HCT116 (cell line): Measurements from ENCODE around the gene SUGCT. TPM values are rescaled to one million over a fixed set of nuclear protein-coding genes. Genes with fewer than 3 reads are reported as not detected.

ENCODE experiments used
- ATAC-seq: fragments of 200-7000 bp; cut with Tn5 transposase; 2 replicates; pipeline ENCODE4 v1.9.1; 2020; ENCODE audit warnings: mild to moderate bottlenecking, moderate library complexity
- BruUV-seq: library from RNA; stranded (reverse); fragments of 400-500 nt; replicated peaks from 2 replicates; lab custom pipeline; 2021; lab: Mats Ljungman, UMichigan
- CTCF ChIA-PET: fragments of 300-600 bp; sonication (Branson Sonifier 250); formaldehyde crosslinking; loops from one replicate; lab custom pipeline; 2021; ENCODE audit warnings: antibody characterized with exemption; lab: Charles Lee
- POLR2A ChIA-PET: fragments of 300-600, 350-600 bp; sonication (Branson Sonifier 250); formaldehyde crosslinking; loops from one replicate; lab custom pipeline; 2021; ENCODE audit warnings: antibody characterized with exemption; lab: Charles Lee
- RAD21 ChIA-PET, 2 experiments: fragments of 300-600 bp; sonication (Branson Sonifier 250); formaldehyde crosslinking; loops; one replicate each; lab custom pipeline; 2023; ENCODE audit warnings: low total read pairs in 2 of 2; ENCODE audit not compliant: uncharacterized antibody in 2 of 2, unreplicated experiment in 2 of 2, low non-redundant PET in 1 of 2; lab: Charles Lee
- DNase-seq: peaks from one replicate; pipeline ENCODE4 v3.0.0-alpha.2; 2010; ENCODE audit warnings: low read depth, low spot score
- H2AFZ ChIP-seq: fragments of 200-600 bp; shearing (Covaris generic), sonication (generic); 2 replicates; pipeline ENCODE4 v1.6.1; 2017; ENCODE audit warnings: low read depth, mixed run types, mixed read lengths, antibody characterized with exemption, low read length; ENCODE audit not compliant: poor library complexity, severe bottlenecking
- H3K27ac ChIP-seq: 2 replicates; pipeline ENCODE4 v1.5.1; 2012; ENCODE audit warnings: low read depth, low read length
- H3K27me3 ChIP-seq: fragments of 200-600 bp; sonication (generic); 2 replicates; pipeline ENCODE4 v1.6.1; 2016; ENCODE audit warnings: mixed run types, low read length, mixed read lengths; ENCODE audit not compliant: insufficient read depth
- H3K36me3 ChIP-seq, 2 experiments: fragments of 200-500 bp in 1 of 2; fragments of 200-600 bp in 1 of 2; sonication (Bioruptor generic) in 1 of 2; sonication (generic) in 1 of 2; 2 replicates each; pipeline versions ENCODE4 v1.5.1 to v1.6.1; 2014 to 2016; ENCODE audit warnings: low read length in 2 of 2, inconsistent platforms in 1 of 2, mixed read lengths in 1 of 2, mixed run types in 1 of 2; ENCODE audit not compliant: insufficient read depth in 2 of 2, control insufficient read depth in 1 of 2
- H3K4me1 ChIP-seq, 2 experiments: fragments of 200-600 bp in 1 of 2; sonication (generic) in 1 of 2; 2 replicates each; pipeline versions ENCODE4 v1.5.1 to v1.6.1; 2012 to 2017; ENCODE audit warnings: low read length in 2 of 2, inconsistent platforms in 1 of 2, mild to moderate bottlenecking in 1 of 2, mixed read lengths in 1 of 2, mixed run types in 1 of 2, moderate library complexity in 1 of 2; ENCODE audit not compliant: insufficient read depth in 2 of 2, control insufficient read depth in 1 of 2
- H3K4me2 ChIP-seq: fragments of 200-600 bp; sonication (generic); 2 replicates; pipeline ENCODE4 v1.6.1; 2017; ENCODE audit warnings: mixed run types, low read length, mixed read lengths
- H3K4me3 ChIP-seq, 2 experiments: fragments of 200-600 bp in 1 of 2; sonication (generic) in 1 of 2; replicated peaks in 1 of 2; 2 replicates each; pipeline ENCODE4 v1.5.1; 2011 to 2016; ENCODE audit warnings: low read length in 2 of 2, control low read depth in 1 of 2, low read depth in 1 of 2, mild to moderate bottlenecking in 1 of 2, mixed read lengths in 1 of 2, mixed run types in 1 of 2
- H3K79me2 ChIP-seq: fragments of 200-600 bp; sonication (generic); 2 replicates; pipeline ENCODE4 v1.6.1; 2017; ENCODE audit warnings: mild to moderate bottlenecking, mixed run types, low read length, moderate library complexity, mixed read lengths; ENCODE audit not compliant: insufficient read depth
- H3K9ac ChIP-seq: fragments of 200-600 bp; sonication (generic); 2 replicates; pipeline ENCODE4 v1.6.1; 2016; ENCODE audit warnings: low read length, mixed read lengths
- H3K9me2 ChIP-seq: fragments of 200-600 bp; sonication (generic), shearing (Covaris generic); 2 replicates; pipeline ENCODE4 v1.6.1; 2017; ENCODE audit warnings: mixed run types, mild to moderate bottlenecking, moderate library complexity; ENCODE audit not compliant: insufficient read depth
- H3K9me3 ChIP-seq, 2 experiments: fragments of 200-500 bp in 1 of 2; fragments of 200-600 bp in 1 of 2; sonication (Bioruptor generic) in 1 of 2; sonication (generic) in 1 of 2; 2 replicates each; pipeline ENCODE4 v1.6.1; 2014 to 2017; ENCODE audit warnings: low read length in 2 of 2, mixed read lengths in 2 of 2, inconsistent platforms in 1 of 2, low read depth in 1 of 2, mild to moderate bottlenecking in 1 of 2, mixed run types in 1 of 2, moderate library complexity in 1 of 2; ENCODE audit not compliant: control insufficient read depth in 1 of 2, insufficient read depth in 1 of 2
- H4K20me1 ChIP-seq: fragments of 200-600 bp; sonication (generic), shearing (Covaris generic); 2 replicates; pipeline ENCODE4 v1.6.1; 2017; ENCODE audit warnings: mixed run types, mild to moderate bottlenecking, moderate library complexity; ENCODE audit not compliant: insufficient read depth
- CBX3 ChIP-seq: IDR thresholded peaks from 2 replicates; pipeline ENCODE4 v1.6.1; 2012; ENCODE audit warnings: low read depth
- CEBPB ChIP-seq: IDR thresholded peaks from 2 replicates; pipeline ENCODE4 v1.6.1; 2012; ENCODE audit warnings: low read depth
- ELF1 ChIP-seq: IDR thresholded peaks from 2 replicates; pipeline ENCODE4 v1.6.1; 2012; ENCODE audit warnings: low read depth, borderline replicate concordance
- EZH2 ChIP-seq: fragments of 200-600 bp; sonication (generic); IDR thresholded peaks from 2 replicates; pipeline ENCODE4 v1.6.1; 2017; ENCODE audit warnings: antibody characterized with exemption, mixed run types
- EZH2phosphoT487 ChIP-seq: fragments of 200-600 bp; IDR thresholded peaks from 2 replicates; pipeline ENCODE4 v1.6.1; 2018; ENCODE audit warnings: antibody characterized with exemption, borderline replicate concordance
- JUND ChIP-seq: IDR thresholded peaks from 2 replicates; pipeline ENCODE4 v1.6.1; 2012
- MAX ChIP-seq: IDR thresholded peaks from 2 replicates; pipeline ENCODE4 v1.6.1; 2012
- POLR2A ChIP-seq: IDR thresholded peaks from 2 replicates; pipeline ENCODE4 v1.7.0; 2011; ENCODE audit warnings: borderline replicate concordance; ENCODE audit not compliant: insufficient read depth, insufficient read length; ENCODE audit errors: extremely low read depth
- POLR2AphosphoS5 ChIP-seq: IDR thresholded peaks from 2 replicates; pipeline ENCODE4 v1.6.1; 2011; ENCODE audit warnings: mild to moderate bottlenecking, low read depth, low read length, moderate library complexity
- REST ChIP-seq: IDR thresholded peaks from 2 replicates; pipeline ENCODE4 v1.6.1; 2012; ENCODE audit warnings: low read depth
- SIN3A ChIP-seq: IDR thresholded peaks from 2 replicates; pipeline ENCODE4 v1.6.1; 2012; ENCODE audit warnings: low read depth
- TCF7L2 ChIP-seq: IDR thresholded peaks from 2 replicates; pipeline ENCODE4 v1.7.0; 2011; ENCODE audit warnings: borderline replicate concordance, inconsistent platforms; ENCODE audit not compliant: insufficient read depth, insufficient read length; ENCODE audit errors: extremely low read depth
- ZBTB33 ChIP-seq: IDR thresholded peaks from 2 replicates; pipeline ENCODE4 v1.6.1; 2011; ENCODE audit warnings: mild to moderate bottlenecking, low read length, moderate library complexity; ENCODE audit not compliant: insufficient replicate concordance; ENCODE audit errors: extremely low read depth
- ZFX ChIP-seq: fragments of 450-650 bp; IDR thresholded peaks from 2 replicates; pipeline ENCODE4 v1.6.1; 2017
- ZNF274 ChIP-seq: fragments of 200-500 bp; sonication (Bioruptor generic); IDR thresholded peaks from 2 replicates; pipeline ENCODE4 v1.6.1; 2014; ENCODE audit warnings: mild to moderate bottlenecking, low read depth, low read length, inconsistent platforms
- intact Hi-C: fragments of 100-400 bp; cut with micrococcal nuclease; formaldehyde crosslinking; loops from 2 replicates; pipeline ENCODE4 v1.10.0; 2022
- total RNA-seq: library from RNA; stranded (reverse); gene quantifications from one replicate; pipeline ENCODE4 v1.2.1, GENCODE V29; 2021; ENCODE audit not compliant: unreplicated experiment

SUGCT gene
- total RNA-seq, 1 experiment from 2014 or later, result 4.4 TPM

- BruUV-seq, result no TSS peak
- Histone ChIP-seq H3K27me3 (no peaks in the 10 kb centered on the region), H3K4me3 (no peak overlapping the region), H3K4me1 (no peaks in the 10 kb centered on the region), H3K36me3 (no peaks in the 10 kb centered on the region), H3K9me3 (no peaks in the 10 kb centered on the region), H3K9me2 (no peaks in the 10 kb centered on the region), H2AFZ (no peak overlapping the region)
- RAD21 ChIA-PET, result no interaction called here
- TF ChIP-seq REST (no peak), ZNF274 (no peak), SIN3A (no peak), TCF7L2 (no peak), CBX3 (no peak), ZBTB33 (no peak), JUND (no peak), POLR2A (no peak), ZFX (no peak), MAX (no peak), ELF1 (no peak), EZH2 (no peak), CEBPB (no peak), EZH2phosphoT487 (no peak), POLR2AphosphoS5 (no peak)
- TF ChIP-seq, all 23 proteins: peak for 0
- H3K27ac ChIP-seq, result no peak overlapping the region
- CTCF ChIA-PET, result no interaction called here
- no peak for DNase-seq
- POLR2A ChIA-PET, result no interaction called here
- no peak overlapping the region for H3K9ac ChIP-seq
- no peaks in the 10 kb centered on the region; the same call in 1 of the 2 replicates for H4K20me1 ChIP-seq
- intact Hi-C loops, result no loop called here
- H3K79me2 ChIP-seq, result no peaks in the 10 kb centered on the region
- ATAC-seq, result no peak
- H3K4me2 ChIP-seq, result no peak overlapping the region
Measured at GRCh38 chr7:40470091-40470592, 335.3 kb downstream of the SUGCT start.
